Esophagus squamous epithelium (tissue), 5 donors: ENCODE data around the gene MFSD12. TPM values are rescaled to one million over a fixed set of nuclear protein-coding genes. Genes with fewer than 3 reads are reported as not detected.

Experiments
- DNase-seq: peaks from one replicate; lab custom pipeline; 2025; lab: John Stamatoyannopoulos, UW
- H3K27ac ChIP-seq, 4 donors: fragments of 200-600 bp; sonication (generic); one replicate each; pipeline ENCODE4 v1.5.1; 2016 to 2019; ENCODE audit warnings: mild to moderate bottlenecking in 1 of 4
- H3K27me3 ChIP-seq, 4 donors: fragments of 200-600 bp; sonication (generic); 1 replicate in 3 of 4; 2 replicates in 1 of 4; pipeline versions ENCODE4 v1.5.1 to v1.6.0; 2017 to 2021; ENCODE audit warnings: antibody characterized with exemption in 1 of 4
- H3K36me3 ChIP-seq, 3 donors: fragments of 200-600 bp; sonication (generic); one replicate each; pipeline ENCODE4 v1.5.1; 2016 to 2019
- H3K4me1 ChIP-seq, 3 donors: fragments of 200-600 bp; sonication (generic); one replicate each; pipeline ENCODE4 v1.5.1; 2017 to 2019
- H3K4me3 ChIP-seq, 4 donors: fragments of 200-600 bp; sonication (generic); 1 replicate in 3 of 4; 2 replicates in 1 of 4; pipeline ENCODE4 v1.5.1; 2016 to 2019; ENCODE audit warnings: mild to moderate bottlenecking in 2 of 4, moderate library complexity in 1 of 4
- H3K9me3 ChIP-seq, 3 donors: fragments of 200-600 bp; sonication (generic); one replicate each; pipeline ENCODE4 v1.5.1; 2016 to 2019
- CTCF ChIP-seq, 6 experiments: fragments of 450-650 bp in 4 of 6; fragments of 200-600 bp in 2 of 6; sonication (generic) in 2 of 6; IDR thresholded peaks; one replicate each; pipeline ENCODE4 v1.5.1; 2016 to 2019; ENCODE audit warnings: antibody characterized with exemption in 6 of 6, mild to moderate bottlenecking in 4 of 6, moderate library complexity in 4 of 6
- POLR2A ChIP-seq, 4 donors: fragments of 450-650 bp; IDR thresholded peaks; one replicate each; pipeline ENCODE4 v1.6.1; 2017; ENCODE audit warnings: antibody characterized with exemption in 4 of 4, mild to moderate bottlenecking in 4 of 4, moderate library complexity in 3 of 4
- WGBS, 2 donors: methylation state at CpG; one replicate each; pipeline ENCODE4 v1.1.5; 2018; 5-methylcytosine and 5-hydroxymethylcytosine counted together
- intact Hi-C: fragments of 100-400 bp; cut with DNase I; formaldehyde crosslinking; loops from one replicate; pipeline ENCODE4 v1.15.0; 2022
- total RNA-seq, 4 donors: library from RNA; depleted of rRNA; stranded (reverse); fragments of >200 nt; gene quantifications; one replicate each; pipeline ENCODE4 v1.1.0, GENCODE V29; 2016
- donor health status: DM: yes; HTN: yes; CAD: no.

MFSD12 gene
- total RNA-seq, 4 donors from 2014 or later: 22.5 to 50.4 (median 37.3) TPM

DNA sequence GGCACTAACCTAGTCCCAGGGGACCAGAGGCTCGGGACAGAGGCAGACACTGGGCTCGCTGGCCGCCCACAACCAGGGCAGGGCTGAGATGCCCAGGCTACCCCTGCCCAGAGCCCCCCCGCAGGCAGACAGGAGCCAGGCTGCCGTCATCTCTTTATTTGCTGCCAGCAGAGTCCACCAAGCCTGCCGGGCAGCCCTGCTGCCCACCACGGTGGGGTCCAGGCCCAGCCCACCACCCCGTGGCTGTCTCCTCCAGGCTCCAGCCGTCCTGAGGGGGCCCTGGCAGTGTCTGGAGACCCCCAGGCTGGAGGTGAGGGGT, 13.4 kb downstream of the MFSD12 start:
- TF ChIP-seq CTCF (IDR thresholded peaks at IDR 0.05): no peak
- Histone ChIP-seq H3K27me3 (no peaks in the 10 kb centered on the region), H3K4me1 (peaks cover 0 to 23% (median 0%) of the 10 kb centered on the region in 3 donors), H3K9me3 (no peaks in the 10 kb centered on the region), H3K4me3 (no peak overlapping the region), H3K36me3 (peaks cover 0 to 61% (median 3%) of the 10 kb centered on the region in 3 donors), H3K27ac (no peak overlapping the region)
- intact Hi-C loops: loop anchor here (10.0 kb wide), 1 partner anchor 161 kb away; the partner anchor contains the start of genes PIP5K1C and TJP3
- 95% methylated on average over 3 of the region's 9 CpGs; no CpG with 5 or more reads in 1 of the 2 donors for WGBS, 2 donors
- DNase-seq: no peak

- Histone ChIP-seq H3K27ac (no peak overlapping the region), H3K4me1 (peaks cover 0 to 27% (median 0%) of the 10 kb centered on the region in 3 donors), H3K36me3 (peaks cover 0 to 62% (median 3%) of the 10 kb centered on the region in 3 donors), H3K9me3 (no peaks in the 10 kb centered on the region), H3K27me3 (no peaks in the 10 kb centered on the region), H3K4me3 (no peak overlapping the region)
- no peak for DNase-seq
- intact Hi-C loops: loop anchor here (10.0 kb wide), 1 partner anchor 161 kb away; the partner anchor contains the start of genes PIP5K1C and TJP3
- TF ChIP-seq POLR2A (IDR thresholded peaks at IDR 0.05) (no peak), CTCF (IDR thresholded peaks at IDR 0.05) (no peak)
- 79 to 90% methylated on average over 6 to 11 of the region's 47 CpGs for WGBS, 2 donors
Observed at GRCh38 chr19:3543150-3544057, 14.0 kb downstream of the MFSD12 start.

GRCh38 chr19:3539756-3540118, 17.6 kb downstream of the MFSD12 start:
- H3K4me1 ChIP-seq: peaks cover 0 to 39% (median 0%) of the 10 kb centered on the region in 3 donors
- H3K4me3 ChIP-seq: no peak overlapping the region
- TF ChIP-seq CTCF (IDR thresholded peaks at IDR 0.05) (no peak), POLR2A (IDR thresholded peaks at IDR 0.05) (no peak)
- intact Hi-C loops: loop anchor here (10.0 kb wide), 1 partner anchor 165 kb away; the partner anchor contains the start of genes PIP5K1C and TJP3
- H3K27me3 ChIP-seq: no peaks in the 10 kb centered on the region
- 100% methylated on average over 1 of the region's 1 CpG; no CpG with 5 or more reads in 1 of the 2 donors for WGBS, 2 donors
- H3K27ac ChIP-seq: no peak overlapping the region
- peaks cover 10 to 69% (median 12%) of the 10 kb centered on the region in 3 donors for H3K36me3 ChIP-seq
- no peaks in the 10 kb centered on the region for H3K9me3 ChIP-seq
- no peak for DNase-seq

DNA sequence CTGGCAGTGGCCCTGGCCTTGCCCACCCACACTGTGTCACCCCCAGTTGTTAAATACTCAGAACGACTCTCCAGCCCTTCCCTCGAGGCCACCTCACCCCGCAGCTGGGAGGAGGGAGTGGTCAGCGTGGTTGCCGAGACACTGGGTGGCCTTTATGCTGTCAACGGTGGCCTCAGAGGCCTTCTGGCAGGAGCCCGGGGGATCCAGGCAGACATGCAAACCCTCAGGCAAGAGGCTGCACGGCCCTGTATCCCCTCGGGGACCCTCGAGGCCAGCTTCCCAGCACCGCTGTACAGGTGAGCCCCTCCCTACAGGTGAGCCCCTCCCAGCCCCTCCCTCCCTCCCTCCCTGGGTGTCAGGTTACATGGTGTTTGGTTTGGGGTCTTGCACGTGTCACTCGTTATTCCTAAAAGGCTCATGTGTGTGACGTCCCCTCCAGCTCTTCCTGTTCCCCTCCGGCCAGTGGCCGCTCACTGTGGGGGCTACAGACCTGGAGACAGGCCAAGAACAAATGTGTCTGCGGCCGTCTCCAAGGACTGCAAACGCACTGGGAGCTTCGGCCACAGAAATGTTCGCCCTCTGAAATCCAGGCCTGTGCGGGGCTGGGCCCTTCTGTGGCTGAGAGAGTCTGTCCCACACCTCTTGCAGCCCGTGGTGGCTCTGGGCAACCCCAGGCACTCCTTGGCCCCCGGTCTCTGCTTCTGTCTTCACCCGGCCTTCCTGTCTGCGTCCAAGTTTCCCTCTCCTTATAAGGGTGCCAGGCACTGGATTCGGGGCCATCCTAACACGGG, 18.2 kb downstream of the MFSD12 start, which contains the start of gene TEKTIP1:
Gene TEKTIP1 (plus strand): TSS at position 210 of the 791 bp plus-strand sequence. CDS start 4 bp downstream, at position 214.
- peak within 1 kb of the TSS in 2 of 4 donors; percentile 2 to 28 for H3K27ac ChIP-seq
- peaks cover 12 to 69% (median 16%) of the 10 kb centered on the region in 3 donors for H3K36me3 ChIP-seq
- no peaks in the 10 kb centered on the region for H3K27me3 ChIP-seq
- no peak for TF ChIP-seq POLR2A (IDR thresholded peaks at IDR 0.05)
- H3K9me3 ChIP-seq: no peaks in the 10 kb centered on the region
- H3K4me1 ChIP-seq: peaks cover 0 to 35% (median 0%) of the 10 kb centered on the region in 3 donors
- 73 to 83% methylated on average over 7 to 20 of the region's 28 CpGs for WGBS, 2 donors
- no peak for DNase-seq
- intact Hi-C loops: no loop called here
- H3K4me3 ChIP-seq: no peak within 1 kb of the TSS

DNA sequence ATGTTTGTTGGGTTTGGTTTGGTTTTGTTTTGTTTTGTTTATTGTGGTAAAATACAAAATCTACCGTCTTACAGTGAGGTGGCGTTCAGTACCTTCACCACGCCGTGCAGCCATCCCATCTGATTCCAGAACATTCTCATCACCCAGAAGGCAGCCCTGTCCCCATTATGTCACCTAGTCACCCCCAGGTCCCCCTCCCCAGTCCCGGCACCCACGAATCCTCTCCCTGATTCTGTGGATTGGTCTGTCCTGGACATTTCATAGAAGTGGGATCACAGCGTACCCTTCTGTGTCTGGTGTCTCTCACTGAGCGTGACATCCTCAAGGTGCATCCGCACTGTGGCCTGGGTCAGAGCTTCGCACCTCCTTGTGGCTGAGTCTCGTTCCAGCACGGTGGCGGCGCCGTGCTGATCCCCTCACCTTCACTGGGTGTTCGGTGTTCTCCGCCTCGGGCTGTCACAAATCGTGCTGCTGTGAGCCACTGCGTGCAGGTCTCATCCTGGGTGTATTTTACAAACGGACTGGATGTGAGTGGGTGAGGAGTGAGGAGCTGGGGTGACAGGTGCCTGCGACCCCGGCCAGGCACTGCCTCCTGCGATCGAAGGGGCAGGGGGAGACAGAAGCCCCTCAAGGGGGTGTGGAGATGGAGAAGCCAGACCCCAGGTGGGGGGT, 19.0 kb downstream of the MFSD12 start:
- intact Hi-C loops: no loop called here
- no peak for TF ChIP-seq CTCF (IDR thresholded peaks at IDR 0.05)
- Histone ChIP-seq H3K4me3 (no peak overlapping the region), H3K9me3 (no peaks in the 10 kb centered on the region), H3K4me1 (peaks cover 0 to 34% (median 0%) of the 10 kb centered on the region in 3 donors), H3K27ac (peak overlapping the region in 2 of 4 donors; percentile 2 to 28), H3K36me3 (peaks cover 12 to 69% (median 18%) of the 10 kb centered on the region in 3 donors), H3K27me3 (no peaks in the 10 kb centered on the region)
- 79 to 83% methylated on average over 10 to 19 of the region's 25 CpGs for WGBS, 2 donors
- DNase-seq: no peak
